Measurements from ENCODE around the gene VLDLR.

VLDLR gene

GRCh38 chr9:2663461-2664173 is 42.0 kb downstream of the VLDLR start:
- no peak for TF ChIP-seq ZFX (IDR thresholded peaks at IDR 0.05)
- TF ChIP-seq CTCF (conservative IDR thresholded peaks at IDR 0.05) = no peak
- H3K27ac ChIP-seq = peak overlapping the region; percentile 42; the same call in 1 of the 2 replicates

GRCh38 chr9:2664174-2665065 is 42.8 kb downstream of the VLDLR start:
- TF ChIP-seq ZFX (IDR thresholded peaks at IDR 0.05) (no peak), CTCF (conservative IDR thresholded peaks at IDR 0.05) (no peak)
- peak overlapping the region; percentile 42; the same call in 1 of the 2 replicates for H3K27ac ChIP-seq

GRCh38 chr9:2666569-2666968 is 45.0 kb downstream of the VLDLR start:
- no peak overlapping the region for H3K27ac ChIP-seq

GRCh38 chr9:2673161-2673560 is 51.6 kb downstream of the VLDLR start:
- no peak for TF ChIP-seq ZFX (IDR thresholded peaks at IDR 0.05)
- no peak for TF ChIP-seq CTCF (conservative IDR thresholded peaks at IDR 0.05)
- no peak overlapping the region for H3K27ac ChIP-seq

More at GRCh38 chr9:2666569-2666968, 45.0 kb downstream of the VLDLR start:
- TF ChIP-seq ZFX (IDR thresholded peaks at IDR 0.05) (no peak), CTCF (conservative IDR thresholded peaks at IDR 0.05) (no peak)

- TF ChIP-seq ZFX (IDR thresholded peaks at IDR 0.05) (no peak), CTCF (conservative IDR thresholded peaks at IDR 0.05) (no peak)
- no peak overlapping the region for H3K27ac ChIP-seq
Measured at GRCh38 chr9:2674141-2674824, 52.7 kb downstream of the VLDLR start.

- H3K27ac ChIP-seq = no peak overlapping the region
- TF ChIP-seq ZFX (IDR thresholded peaks at IDR 0.05) (no peak), CTCF (conservative IDR thresholded peaks at IDR 0.05) (no peak)
Measured at GRCh38 chr9:2675834-2676233, 54.2 kb downstream of the VLDLR start.
